GM12892 (cell line): ENCODE measurements around the gene RBM33.

Source experiments
- POLR2A ChIP-seq: IDR thresholded peaks from 2 replicates; pipeline ENCODE4 v1.6.1; 2011; ENCODE audit warnings: low read depth, low read length, control low read depth
- TAF1 ChIP-seq: IDR thresholded peaks from 2 replicates; pipeline ENCODE4 v1.6.1; 2011; ENCODE audit warnings: low read depth, mild to moderate bottlenecking, control low read depth, low read length, borderline replicate concordance

GRCh38 chr7:155737590-155737989 lies 93.1 kb downstream of the RBM33 start:
- TF ChIP-seq POLR2A = no peak
- TF ChIP-seq TAF1 = no peak
